ENCODE measurements around the gene SEZ6L.

SEZ6L gene

DNA sequence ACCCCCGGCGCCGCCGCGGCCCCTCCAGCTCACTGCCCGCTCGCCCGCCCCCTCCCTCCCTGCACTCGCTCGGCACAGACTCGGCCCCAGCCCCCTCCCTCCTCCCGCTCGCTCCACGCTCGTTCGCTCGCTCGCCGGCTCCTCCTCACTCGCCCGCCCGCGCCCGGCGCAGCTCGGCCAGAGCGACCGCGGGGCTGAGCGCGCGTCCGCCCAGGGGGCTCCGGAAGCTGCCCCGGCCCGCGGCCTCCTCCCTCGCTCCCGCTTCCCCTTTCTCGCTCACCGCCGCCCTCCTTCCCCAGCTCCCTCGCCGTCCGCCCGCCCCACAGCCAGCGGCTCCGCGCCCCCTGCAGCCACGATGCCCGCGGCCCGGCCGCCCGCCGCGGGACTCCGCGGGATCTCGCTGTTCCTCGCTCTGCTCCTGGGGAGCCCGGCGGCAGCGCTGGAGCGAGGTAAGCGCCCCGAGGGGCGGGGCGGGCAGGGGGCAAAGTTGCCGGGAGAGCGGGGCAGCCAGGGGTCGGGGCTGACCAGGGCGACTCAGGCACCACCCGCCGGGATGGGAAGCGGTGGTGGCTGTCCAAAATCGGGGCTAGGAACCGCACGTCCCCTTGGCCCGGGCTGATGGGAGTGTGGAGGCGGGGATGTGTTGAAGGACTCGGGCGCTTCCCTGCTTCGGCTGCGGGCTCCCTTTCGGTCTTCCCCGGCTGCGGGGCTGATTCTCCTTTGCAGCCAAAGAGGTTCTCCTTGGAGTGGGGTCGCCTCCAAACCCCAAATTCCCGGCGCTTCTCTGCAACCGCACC, at the start of gene SEZ6L:
SEZ6L (plus strand) TSS at position 148 of the 797 bp plus-strand sequence; CDS start at position 356, 208 bp downstream.
- no peak for DNase-seq (ENCODE audit: low read depth, low spot score)

GRCh38 chr22:26122920-26123468, 46.3 kb upstream of the SEZ6L start:
- DNase-seq (ENCODE audit: low read depth, low spot score): no peak

GRCh38 chr22:26124991-26125725, 44.1 kb upstream of the SEZ6L start:
- DNase-seq (ENCODE audit: low read depth, low spot score): no peak

GRCh38 chr22:26127126-26127525, 42.1 kb upstream of the SEZ6L start:
- DNase-seq (ENCODE audit: low read depth, low spot score): no peak

DNA sequence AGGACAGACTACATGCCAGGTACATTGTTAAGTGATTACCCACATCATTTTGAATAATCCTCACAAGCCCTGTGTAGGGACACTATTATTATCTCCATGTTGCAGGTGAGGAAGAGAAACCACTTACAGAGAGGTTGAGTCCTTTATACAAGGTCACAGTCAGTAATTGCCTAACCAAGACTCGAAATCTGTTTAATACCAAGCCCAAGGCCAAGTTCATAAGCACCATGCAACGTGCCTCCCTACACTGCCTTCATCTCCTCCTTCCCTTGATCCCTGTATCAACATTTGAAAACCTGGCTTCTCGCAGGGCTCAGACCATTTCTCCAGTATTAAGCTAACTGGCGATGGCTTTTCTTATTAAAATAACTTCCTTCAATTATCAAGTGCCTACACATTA, 41.7 kb upstream of the SEZ6L start:
- no peak for DNase-seq (ENCODE audit: low read depth, low spot score)

DNA sequence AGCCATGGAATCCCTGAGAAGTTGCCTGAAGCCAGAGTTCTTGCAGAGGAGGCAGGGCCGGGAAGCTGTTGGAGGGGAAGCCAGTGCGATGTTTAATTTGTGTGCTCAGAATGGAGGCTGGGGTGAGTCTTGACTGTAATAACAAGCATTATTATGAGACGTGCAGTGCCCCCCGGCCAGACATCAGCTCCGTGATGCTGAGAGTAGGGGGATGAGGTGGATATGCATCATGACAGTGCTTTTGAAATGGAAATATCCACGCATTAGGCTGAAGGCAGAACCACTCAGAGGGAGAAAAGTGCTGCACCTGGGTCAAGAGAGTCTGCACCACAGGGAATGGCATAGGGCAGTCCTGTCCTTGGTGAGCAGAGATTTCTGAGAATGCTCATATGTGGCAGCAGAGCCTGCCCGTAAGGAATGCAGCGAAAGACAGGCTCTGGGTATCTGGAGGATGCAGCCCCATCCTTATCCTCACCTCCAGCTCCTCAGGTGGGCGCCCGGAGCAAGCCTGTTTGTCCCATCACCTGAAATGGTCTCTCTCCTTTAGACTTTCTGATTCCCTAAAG, 37.6 kb upstream of the SEZ6L start:
- DNase-seq (ENCODE audit: low read depth, low spot score): no peak

DNA sequence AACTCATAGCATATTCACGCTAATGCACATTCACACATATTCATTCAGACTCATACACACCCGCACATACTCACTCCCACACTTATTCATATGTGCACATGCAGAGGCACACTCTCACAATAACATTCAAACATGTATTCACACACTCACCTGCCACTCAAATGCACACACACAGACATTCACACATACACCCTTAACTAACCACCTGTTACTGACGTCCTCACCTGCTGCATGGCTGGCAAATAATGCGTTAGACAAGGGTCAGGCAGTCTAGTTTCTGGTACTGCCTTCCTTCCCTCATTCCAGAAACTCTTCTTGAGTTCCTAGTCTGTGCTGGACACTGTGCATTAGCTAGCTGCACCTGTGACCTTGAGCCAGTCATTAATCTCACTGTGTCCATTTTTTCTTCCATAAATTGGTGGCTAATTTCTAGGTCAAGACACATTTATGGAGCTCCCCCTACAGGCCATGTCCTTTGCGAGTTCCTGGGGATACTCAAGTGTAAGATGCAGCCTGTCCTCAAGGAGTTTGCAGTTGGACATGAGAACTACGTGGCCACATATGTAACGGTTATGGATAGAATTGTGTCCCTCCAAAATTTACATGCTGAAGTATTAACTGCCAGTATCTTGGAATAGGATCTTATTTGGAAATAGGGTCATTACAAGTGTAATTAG, 34.5 kb upstream of the SEZ6L start:
- DNase-seq (ENCODE audit: low read depth, low spot score): no peak

DNA sequence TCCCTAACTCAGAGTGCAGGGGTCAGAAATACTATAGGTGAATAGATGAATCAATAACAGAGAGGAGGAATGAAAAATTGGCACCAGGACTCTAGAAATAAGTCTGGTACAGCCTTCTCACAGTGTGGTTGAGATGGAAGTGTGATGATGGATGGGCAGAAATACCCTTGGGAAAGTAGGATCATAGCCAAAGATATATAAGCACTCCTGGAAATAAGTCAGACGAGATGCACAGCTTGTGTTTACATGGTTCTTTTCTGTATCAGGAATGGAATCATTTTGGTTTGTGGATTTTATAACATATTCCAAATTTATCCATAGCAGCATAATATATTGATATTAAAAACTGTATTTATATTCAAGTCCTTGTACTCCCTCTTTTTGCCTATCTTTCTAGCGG, 33.5 kb upstream of the SEZ6L start:
- no peak for DNase-seq (ENCODE audit: low read depth, low spot score)

GRCh38 chr22:26139310-26139709, 30.0 kb upstream of the SEZ6L start:
- DNase-seq (ENCODE audit: low read depth, low spot score): no peak

DNA sequence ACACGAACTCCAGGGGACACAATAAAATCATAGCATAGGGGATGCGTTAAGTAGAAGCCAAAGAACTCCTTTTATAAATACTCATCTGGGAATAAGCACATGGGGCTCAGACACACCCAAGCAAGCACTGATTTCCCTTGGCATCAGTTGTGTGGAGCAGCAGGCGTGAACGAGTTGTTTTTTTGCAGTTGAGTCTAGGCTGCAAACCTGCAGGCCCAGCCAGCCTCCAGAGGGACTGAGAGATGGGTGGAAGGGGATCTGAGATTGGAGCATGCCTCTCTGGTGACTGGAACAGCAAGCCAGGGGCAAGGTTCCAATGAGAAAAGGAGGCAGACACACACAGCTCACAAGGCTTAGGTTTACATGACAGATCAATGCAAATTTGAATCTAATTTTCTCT, 27.4 kb upstream of the SEZ6L start:
- DNase-seq (ENCODE audit: low read depth, low spot score): no peak

GRCh38 chr22:26143806-26144325, 25.4 kb upstream of the SEZ6L start:
- no peak for DNase-seq (ENCODE audit: low read depth, low spot score)

GRCh38 chr22:26159886-26160285, 9.4 kb upstream of the SEZ6L start:
- no peak for DNase-seq (ENCODE audit: low read depth, low spot score)

DNA sequence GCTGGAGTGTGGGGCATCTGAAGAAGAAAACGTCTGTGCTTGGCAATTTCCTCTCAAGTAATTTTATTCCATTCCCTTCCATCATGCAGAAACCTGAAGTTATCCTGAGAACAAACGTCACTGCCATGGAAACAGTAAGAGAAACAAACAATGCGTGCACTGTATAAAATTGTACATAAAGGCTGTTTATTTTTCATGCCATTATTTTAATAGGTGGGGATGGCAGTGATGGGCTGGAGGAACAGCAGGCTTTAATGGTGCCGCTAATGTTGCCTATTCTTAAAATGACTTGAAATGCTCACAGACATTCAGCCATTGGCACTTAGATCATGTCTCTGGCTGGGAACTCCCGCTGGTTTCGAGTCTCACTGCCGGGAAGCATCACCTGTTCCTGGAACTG, 7.5 kb upstream of the SEZ6L start:
- DNase-seq (ENCODE audit: low read depth, low spot score): no peak

DNA sequence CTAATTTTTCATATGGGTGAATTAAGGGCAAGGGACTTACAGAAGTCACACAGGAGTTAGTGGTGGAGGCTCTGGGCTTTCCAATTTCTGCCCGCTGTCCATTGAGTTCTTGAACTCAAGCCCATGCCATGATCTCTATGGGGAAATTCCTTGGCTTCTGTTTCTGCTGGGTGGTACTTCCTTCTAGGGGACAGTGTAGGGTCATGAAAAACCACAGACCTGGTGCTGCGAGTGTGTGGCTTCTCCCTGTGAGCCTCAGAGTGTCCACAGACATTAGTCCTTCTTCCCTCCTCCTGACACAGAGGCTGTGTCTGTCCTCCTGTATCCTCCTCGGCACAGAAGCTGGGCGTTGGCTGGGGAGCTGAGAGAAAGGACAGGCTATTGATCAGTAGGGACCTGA, 6.3 kb upstream of the SEZ6L start:
- no peak for DNase-seq (ENCODE audit: low read depth, low spot score)

- no peak for DNase-seq (ENCODE audit: low read depth, low spot score)
Measured at GRCh38 chr22:26164174-26164573, 5.1 kb upstream of the SEZ6L start.

GRCh38 chr22:26168330-26168851, 871 bp upstream of the SEZ6L start:
- no peak for DNase-seq (ENCODE audit: low read depth, low spot score)

GRCh38 chr22:26168939-26169314, 335 bp upstream of the SEZ6L start:
- no peak for DNase-seq (ENCODE audit: low read depth, low spot score)

- no peak for DNase-seq (ENCODE audit: low read depth, low spot score)
Measured at GRCh38 chr22:26170112-26170492, 840 bp downstream of the SEZ6L start.

GRCh38 chr22:26170795-26171580, 1.7 kb downstream of the SEZ6L start:
- no peak for DNase-seq (ENCODE audit: low read depth, low spot score)

GRCh38 chr22:26172389-26172990, 3.2 kb downstream of the SEZ6L start:
- DNase-seq (ENCODE audit: low read depth, low spot score): no peak

All from iPS DF 19.7 (cell line).